Liver (tissue), 9 donors: Measurements from ENCODE around the gene SLC38A7. TPM values are rescaled to one million over a fixed set of nuclear protein-coding genes. Genes with fewer than 3 reads are reported as not detected.

Source experiments
- DNase-seq: peaks from one replicate; pipeline ENCODE4 v3.0.0-alpha.2; 2017; ENCODE audit warnings: low spot score
- H3K27ac ChIP-seq, 2 donors: one replicate each; pipeline ENCODE4 v1.7.0; 2013; ENCODE audit warnings: inconsistent platforms in 2 of 2, low read length in 2 of 2, control low read depth in 1 of 2, low read depth in 1 of 2, mild to moderate bottlenecking in 1 of 2
- H3K27me3 ChIP-seq, 4 donors: one replicate each; pipeline versions ENCODE4 v1.6.1 to v1.7.0; 2013; ENCODE audit warnings: low read length in 3 of 4, inconsistent platforms in 1 of 4, mild to moderate bottlenecking in 1 of 4, moderate library complexity in 1 of 4; ENCODE audit not compliant: control insufficient read depth in 4 of 4, insufficient read depth in 4 of 4
- H3K36me3 ChIP-seq, 4 donors: one replicate each; pipeline versions ENCODE4 v1.6.1 to v1.7.0; 2013; ENCODE audit warnings: low read length in 3 of 4, mild to moderate bottlenecking in 3 of 4, low read depth in 1 of 4, moderate library complexity in 1 of 4; ENCODE audit not compliant: control insufficient read depth in 4 of 4, insufficient read depth in 3 of 4
- H3K4me1 ChIP-seq, 4 donors: one replicate each; pipeline versions ENCODE4 v1.6.1 to v1.7.0; 2013; ENCODE audit warnings: low read length in 3 of 4, mild to moderate bottlenecking in 3 of 4, moderate library complexity in 1 of 4; ENCODE audit not compliant: control insufficient read depth in 4 of 4, insufficient read depth in 4 of 4
- H3K4me3 ChIP-seq, 3 donors: one replicate each; pipeline versions ENCODE4 v1.6.1 to v1.7.0; 2013; ENCODE audit warnings: low read length in 3 of 3, control low read depth in 1 of 3, low read depth in 1 of 3, mild to moderate bottlenecking in 1 of 3
- H3K9ac ChIP-seq, 2 donors: one replicate each; pipeline ENCODE4 v1.7.0; 2013; ENCODE audit warnings: low read length in 2 of 2, mild to moderate bottlenecking in 2 of 2, moderate library complexity in 2 of 2, control low read depth in 1 of 2, low read depth in 1 of 2
- H3K9me3 ChIP-seq, 4 donors: one replicate each; pipeline versions ENCODE4 v1.6.1 to v1.7.0; 2013; ENCODE audit warnings: low read length in 3 of 4; ENCODE audit not compliant: control insufficient read depth in 4 of 4
- ATF3 ChIP-seq: IDR thresholded peaks from 2 replicates; pipeline ENCODE4 v1.6.1; 2016; ENCODE audit warnings: antibody characterized with exemption
- CTCF ChIP-seq: fragments of 150-350 bp; IDR thresholded peaks from 2 replicates; pipeline ENCODE4 v1.5.1; 2017; ENCODE audit warnings: improper control_type of control experiment, low read depth, low read length; ENCODE audit not compliant: missing input control
- FOXA1 ChIP-seq: IDR thresholded peaks from 2 replicates; pipeline ENCODE4 v1.6.1; 2016; ENCODE audit warnings: antibody characterized with exemption
- GABPA ChIP-seq, 2 donors: IDR thresholded peaks in 1 of 2; conservative IDR thresholded peaks in 1 of 2; 2 replicates each; pipeline ENCODE4 v1.6.1; 2016; ENCODE audit warnings: antibody characterized with exemption in 2 of 2, mild to moderate bottlenecking in 1 of 2, moderate library complexity in 1 of 2
- JUND ChIP-seq, 2 donors: IDR thresholded peaks; 2 replicates each; pipeline ENCODE4 v1.6.1; 2016; ENCODE audit warnings: antibody characterized with exemption in 2 of 2
- NR2F2 ChIP-seq: IDR thresholded peaks from 2 replicates; pipeline ENCODE4 v1.6.1; 2016; ENCODE audit warnings: antibody characterized with exemption
- REST ChIP-seq: IDR thresholded peaks from 2 replicates; pipeline ENCODE4 v1.6.1; 2016; ENCODE audit warnings: antibody characterized with exemption, mild to moderate bottlenecking
- RXRA ChIP-seq, 2 donors: IDR thresholded peaks; 2 replicates each; pipeline ENCODE4 v1.6.1; 2017 to 2018; ENCODE audit warnings: antibody characterized with exemption in 2 of 2, mild to moderate bottlenecking in 1 of 2
- TAF1 ChIP-seq: conservative IDR thresholded peaks from 2 replicates; pipeline ENCODE4 v1.6.1; 2016; ENCODE audit warnings: antibody characterized with exemption, mild to moderate bottlenecking
- YY1 ChIP-seq: IDR thresholded peaks from 2 replicates; pipeline ENCODE4 v1.6.1; 2016; ENCODE audit warnings: antibody characterized with exemption, mild to moderate bottlenecking
- WGBS: extraction: QIAGEN DNeasy Blood & Tissue Kit; methylation state at CpG from one replicate; pipeline ENCODE4 v1.1.7; 2013; 5-methylcytosine and 5-hydroxymethylcytosine counted together
- polyA plus RNA-seq, 2 donors: library from polyadenylated mRNA; stranded (reverse) in 1 of 2; unstranded in 1 of 2; fragments of 200-250 nt in 1 of 2; fragments of >200 nt in 1 of 2; fragmentation: Nextera tagmentation in 1 of 2; extraction: Ambion mirVana in 1 of 2; gene quantifications; one replicate each; pipeline versions ENCODE4 v1.2.1 to v1.2.3, GENCODE V29; 2013 to 2015
- total RNA-seq, 2 donors: library from RNA; depleted of rRNA; stranded (reverse); fragments of >200 nt; gene quantifications; one replicate each; pipeline ENCODE4 v1.2.3, GENCODE V29; 2014
- donor health status: healthy.
- donor health status: healthy.
- donor health status: healthy.
- donor health status: healthy.
- donor health status: healthy.

Gene SLC38A7
- total and polyA plus RNA-seq, 4 donors = 7.9 to 18.7 (median 11.0) TPM

- no peak overlapping the region for H3K27ac ChIP-seq
- H3K9me3 ChIP-seq = no peaks in the 10 kb centered on the region
- no peak overlapping the region for H3K4me3 ChIP-seq
- TF ChIP-seq TAF1 = no peak
- no peak for TF ChIP-seq YY1
- no peak for TF ChIP-seq ATF3
- TF ChIP-seq REST = no peak
- TF ChIP-seq JUND (IDR thresholded peaks at IDR 0.05) = no peak
- TF ChIP-seq GABPA (IDR thresholded peaks at IDR 0.05 in 1 of 2, conservative IDR thresholded peaks at IDR 0.05 in 1 of 2) = no peak
- TF ChIP-seq FOXA1 = no peak
- no peak for TF ChIP-seq CTCF
- TF ChIP-seq RXRA (IDR thresholded peaks at IDR 0.05) = no peak
- no peak for TF ChIP-seq NR2F2
- H3K9ac ChIP-seq = no peak overlapping the region
- no peak for DNase-seq
- no peaks in the 10 kb centered on the region for H3K4me1 ChIP-seq
- no peaks in the 10 kb centered on the region for H3K36me3 ChIP-seq
- WGBS = 93% methylated on average over 8 of the region's 8 CpGs
- H3K27me3 ChIP-seq = no peaks in the 10 kb centered on the region
Observed at GRCh38 chr16:58644765-58645487, 39.6 kb downstream of the SLC38A7 start.

- no peak for DNase-seq
- Histone ChIP-seq H3K27me3 (no peaks in the 10 kb centered on the region), H3K27ac (no peak overlapping the region), H3K36me3 (no peaks in the 10 kb centered on the region), H3K4me3 (no peak overlapping the region), H3K4me1 (no peaks in the 10 kb centered on the region), H3K9ac (no peak overlapping the region), H3K9me3 (no peaks in the 10 kb centered on the region)
- TF ChIP-seq REST = no peak
- WGBS = 80% methylated on average over 5 of the region's 5 CpGs
Observed at GRCh38 chr16:58644108-58644507, 40.5 kb downstream of the SLC38A7 start.
